Measurements from ENCODE around the gene IFITM5.
"Not testable (repeated sequence)": the region's sequence is repeated elsewhere in the genome, so short reads cannot be mapped to it uniquely, and the experiment has no call there.

Gene IFITM5

GRCh38 chr11:288478-289397, 10.6 kb downstream of the IFITM5 start, which contains the start of gene PGGHG:
Gene PGGHG (plus strand): TSS chr11:289126. CDS start chr11:289817, 691 bp downstream.
- TF ChIP-seq MYC (IDR thresholded peaks at IDR 0.05; ENCODE audit: low read depth, low read length) (peak; percentile 46; the same call in 1 of the 2 replicates), CTCF (IDR thresholded peaks at IDR 0.05; ENCODE audit: low read depth, low read length) (no peak), POLR2A (IDR thresholded peaks at IDR 0.05; ENCODE audit: extremely low read depth, insufficient read length) (peak; percentile 47), MAX (IDR thresholded peaks at IDR 0.05; ENCODE audit: low read depth, low read length) (no peak)
- DNase-seq (ENCODE audit: low read depth) = peak; percentile 73
- peak within 1 kb of the TSS; percentile 52 for H3K4me3 ChIP-seq (ENCODE audit: low read depth, low read length)

- DNase-seq (ENCODE audit: low read depth) = no peak
- peak overlapping the region; percentile 52 for H3K4me3 ChIP-seq (ENCODE audit: low read depth, low read length)
- TF ChIP-seq MYC (IDR thresholded peaks at IDR 0.05; ENCODE audit: low read depth, low read length) (no peak), MAX (IDR thresholded peaks at IDR 0.05; ENCODE audit: low read depth, low read length) (no peak)
Observed at GRCh38 chr11:287821-288477, 11.4 kb downstream of the IFITM5 start.

- not testable (repeated sequence) for H3K4me3 ChIP-seq (ENCODE audit: low read depth, low read length); DNase-seq (ENCODE audit: low read depth)
Observed at GRCh38 chr11:286977-287820, 12.1 kb downstream of the IFITM5 start.

GRCh38 chr11:285894-286220, 13.5 kb downstream of the IFITM5 start:
- DNase-seq (ENCODE audit: low read depth) = no peak
- TF ChIP-seq POLR2A (IDR thresholded peaks at IDR 0.05; ENCODE audit: extremely low read depth, insufficient read length) (no peak), MAX (IDR thresholded peaks at IDR 0.05; ENCODE audit: low read depth, low read length) (no peak), MYC (IDR thresholded peaks at IDR 0.05; ENCODE audit: low read depth, low read length) (no peak), CTCF (IDR thresholded peaks at IDR 0.05; ENCODE audit: low read depth, low read length) (no peak)
- no peak overlapping the region for H3K4me3 ChIP-seq (ENCODE audit: low read depth, low read length)

GRCh38 chr11:285021-285893, 14.1 kb downstream of the IFITM5 start:
- DNase-seq (ENCODE audit: low read depth) = no peak
- H3K4me3 ChIP-seq (ENCODE audit: low read depth, low read length) = no peak overlapping the region
- no peak for TF ChIP-seq POLR2A (IDR thresholded peaks at IDR 0.05; ENCODE audit: extremely low read depth, insufficient read length)
- TF ChIP-seq MAX (IDR thresholded peaks at IDR 0.05; ENCODE audit: low read depth, low read length) = no peak
- TF ChIP-seq MYC (IDR thresholded peaks at IDR 0.05; ENCODE audit: low read depth, low read length) = no peak
- TF ChIP-seq CTCF (IDR thresholded peaks at IDR 0.05; ENCODE audit: low read depth, low read length) = no peak
